ENCODE data around the gene ZNF503. TPM values are rescaled to one million over a fixed set of nuclear protein-coding genes. Genes with fewer than 3 reads are reported as not detected.
"Not testable (repeated sequence)": the region's sequence is repeated elsewhere in the genome, so short reads cannot be mapped to it uniquely, and the experiment has no call there.

ZNF503 gene
- total RNA-seq, 1 experiment from 2014 or later = 2.0 TPM

DNA sequence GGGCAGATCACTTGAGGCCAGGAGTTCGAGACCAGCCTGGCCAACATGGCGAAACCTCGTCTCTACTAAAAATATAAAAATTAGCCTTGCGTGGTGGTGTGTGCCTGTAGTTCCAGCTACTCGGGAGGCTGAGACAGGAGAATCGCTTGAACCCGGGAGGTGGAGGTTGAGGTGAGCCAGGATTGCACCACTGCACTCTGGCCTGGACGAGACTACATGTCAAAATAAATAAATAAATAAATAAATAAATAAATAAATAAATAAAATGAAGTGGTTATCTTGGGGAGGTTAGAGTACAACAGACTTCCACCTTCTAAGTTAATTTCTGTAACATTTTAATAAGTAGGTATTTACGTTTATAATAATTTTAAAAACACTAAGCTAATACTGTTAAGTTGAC lies 31.7 kb downstream of the ZNF503 start:
- DNase-seq (ENCODE audit: low spot score); in situ Hi-C loops (cut with HindIII; ENCODE audit: low sequenced_read_pairs): not testable (repeated sequence)

- DNase-seq (ENCODE audit: low spot score) = no peak
- in situ Hi-C loops (cut with HindIII; ENCODE audit: low sequenced_read_pairs) = no loop called here
Observed at GRCh38 chr10:75367901-75368300, 33.7 kb downstream of the ZNF503 start.

- in situ Hi-C loops (cut with HindIII; ENCODE audit: low sequenced_read_pairs) = no loop called here
- no peak for DNase-seq (ENCODE audit: low spot score)
Observed at GRCh38 chr10:75367021-75367487, 34.5 kb downstream of the ZNF503 start.

GRCh38 chr10:75363431-75363830 lies 38.1 kb downstream of the ZNF503 start:
- DNase-seq (ENCODE audit: low spot score) = no peak
- in situ Hi-C loops (cut with HindIII; ENCODE audit: low sequenced_read_pairs) = no loop called here

- in situ Hi-C loops (cut with HindIII; ENCODE audit: low sequenced_read_pairs); DNase-seq (ENCODE audit: low spot score): not testable (repeated sequence)
Observed at GRCh38 chr10:75359876-75360275, 41.7 kb downstream of the ZNF503 start.

DNA sequence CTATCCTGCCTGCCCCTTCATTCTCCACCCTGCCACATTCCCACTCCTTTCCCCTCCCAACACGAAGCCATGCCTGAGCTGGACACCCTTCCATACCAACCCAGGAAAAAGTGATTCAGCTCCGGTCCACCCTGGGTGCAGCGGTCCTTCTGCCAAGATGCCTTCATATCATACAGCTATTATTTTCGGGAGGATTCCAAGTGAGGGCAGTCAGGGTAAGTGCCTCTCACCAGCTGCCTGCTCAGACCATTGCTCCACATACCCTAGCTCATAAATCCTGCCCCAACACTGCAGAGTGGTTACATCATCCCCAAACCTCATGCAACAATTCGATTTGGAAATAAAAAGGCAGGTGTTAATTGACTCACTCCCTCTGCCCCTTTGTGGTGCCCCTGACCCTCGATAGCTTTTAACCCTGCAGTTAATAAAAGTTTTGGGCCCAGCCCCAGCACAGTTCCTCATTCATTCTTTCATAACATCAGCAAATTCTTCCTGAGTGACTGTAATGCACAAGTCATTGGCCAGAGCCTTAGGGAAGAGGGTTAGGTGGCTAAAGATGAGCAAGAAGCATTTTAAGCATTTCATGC lies 42.6 kb downstream of the ZNF503 start:
- DNase-seq (ENCODE audit: low spot score) = no peak

DNA sequence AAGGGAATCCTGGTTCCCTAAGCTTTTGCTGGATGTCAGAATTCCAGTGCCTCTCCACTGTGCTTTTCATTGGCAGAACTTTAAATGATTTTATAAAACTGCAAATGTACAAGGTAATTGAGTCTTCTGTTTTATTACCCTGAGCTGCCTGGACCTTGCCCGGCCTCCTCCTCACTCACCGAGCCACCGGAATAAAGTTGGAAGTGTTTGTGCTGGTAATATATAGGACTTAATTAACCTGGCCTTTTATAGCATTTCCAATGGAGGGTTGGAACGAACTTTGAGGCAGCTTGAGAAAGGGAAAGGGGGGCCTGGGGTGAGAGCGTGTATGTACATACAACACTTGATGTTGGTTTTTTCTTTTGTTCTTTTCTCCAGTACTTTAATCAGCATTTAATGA lies 43.4 kb downstream of the ZNF503 start:
- no peak for DNase-seq (ENCODE audit: low spot score)
- in situ Hi-C loops (cut with HindIII; ENCODE audit: low sequenced_read_pairs) = no loop called here

More for the DNA sequence above, 42.6 kb downstream of the ZNF503 start:
- in situ Hi-C loops (cut with HindIII; ENCODE audit: low sequenced_read_pairs) = no loop called here

DNA sequence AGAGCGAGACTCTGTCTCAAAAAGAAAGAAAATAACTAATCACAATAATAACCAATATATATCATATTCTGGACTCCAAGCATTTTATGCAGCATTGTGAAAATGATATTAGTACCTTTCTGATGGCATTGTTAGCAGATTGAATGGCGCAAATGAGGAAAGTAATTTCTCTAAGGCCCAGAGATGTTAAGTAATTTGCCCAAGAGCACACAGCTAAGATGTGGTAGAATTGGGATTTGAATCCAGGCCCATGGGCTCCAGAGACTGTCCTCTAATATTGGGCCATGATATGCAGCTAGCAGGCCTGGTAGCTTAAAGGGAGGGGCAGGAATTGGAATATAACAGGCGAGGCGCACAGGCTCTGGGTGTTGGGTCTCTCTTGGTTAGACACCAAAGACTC lies 44.1 kb downstream of the ZNF503 start:
- in situ Hi-C loops (cut with HindIII; ENCODE audit: low sequenced_read_pairs) = no loop called here
- DNase-seq (ENCODE audit: low spot score) = no peak

- in situ Hi-C loops (cut with HindIII; ENCODE audit: low sequenced_read_pairs) = no loop called here
- DNase-seq (ENCODE audit: low spot score) = no peak
Observed at GRCh38 chr10:75356484-75356883, 45.1 kb downstream of the ZNF503 start.

DNA sequence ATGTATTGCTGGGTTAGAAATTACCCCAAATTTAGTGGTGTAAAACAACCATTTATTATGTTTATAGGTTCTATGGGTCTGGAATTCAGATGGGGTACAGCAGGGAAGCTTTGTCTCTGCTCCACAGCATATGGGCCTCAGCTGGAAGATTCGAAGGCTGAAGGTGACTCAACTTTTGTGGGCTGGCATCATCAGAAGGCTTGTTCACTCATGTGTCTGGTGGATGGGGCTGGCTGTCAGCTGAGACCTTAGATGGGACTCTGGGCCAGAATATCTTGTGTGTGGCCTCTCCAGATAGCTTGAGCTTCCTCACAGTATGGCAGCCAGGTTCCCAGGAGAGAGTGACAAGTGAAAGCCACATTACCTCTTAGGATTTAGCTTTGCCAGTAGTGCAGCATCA lies 45.9 kb downstream of the ZNF503 start:
- DNase-seq (ENCODE audit: low spot score) = no peak
- in situ Hi-C loops (cut with HindIII; ENCODE audit: low sequenced_read_pairs) = no loop called here

- DNase-seq (ENCODE audit: low spot score) = no peak
- in situ Hi-C loops (cut with HindIII; ENCODE audit: low sequenced_read_pairs) = no loop called here
Observed at GRCh38 chr10:75353183-75353582, 48.4 kb downstream of the ZNF503 start.

- in situ Hi-C loops (cut with HindIII; ENCODE audit: low sequenced_read_pairs) = no loop called here
- no peak for DNase-seq (ENCODE audit: low spot score)
Observed at GRCh38 chr10:75352650-75353049, 48.9 kb downstream of the ZNF503 start.

DNA sequence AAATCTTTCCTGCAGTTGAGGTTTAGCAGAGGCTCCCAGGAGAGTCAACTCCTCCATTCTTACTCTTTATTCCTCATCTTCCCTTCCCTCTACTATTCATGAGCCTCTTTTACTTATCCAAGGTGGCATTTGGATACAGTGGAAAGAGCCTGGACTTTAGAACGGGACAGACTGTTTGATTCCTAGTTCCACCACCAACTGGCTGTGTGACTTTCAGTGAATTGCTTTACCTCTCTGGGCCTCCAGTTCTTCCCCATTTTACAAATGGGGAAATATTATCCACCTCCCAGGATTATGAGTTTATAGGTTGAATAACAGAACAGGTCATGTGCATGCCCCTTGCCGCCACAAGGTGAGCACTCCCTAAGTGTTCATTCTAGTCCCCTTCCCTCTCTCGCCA lies 49.9 kb downstream of the ZNF503 start:
- DNase-seq (ENCODE audit: low spot score) = no peak
- in situ Hi-C loops (cut with HindIII; ENCODE audit: low sequenced_read_pairs) = no loop called here

DNA sequence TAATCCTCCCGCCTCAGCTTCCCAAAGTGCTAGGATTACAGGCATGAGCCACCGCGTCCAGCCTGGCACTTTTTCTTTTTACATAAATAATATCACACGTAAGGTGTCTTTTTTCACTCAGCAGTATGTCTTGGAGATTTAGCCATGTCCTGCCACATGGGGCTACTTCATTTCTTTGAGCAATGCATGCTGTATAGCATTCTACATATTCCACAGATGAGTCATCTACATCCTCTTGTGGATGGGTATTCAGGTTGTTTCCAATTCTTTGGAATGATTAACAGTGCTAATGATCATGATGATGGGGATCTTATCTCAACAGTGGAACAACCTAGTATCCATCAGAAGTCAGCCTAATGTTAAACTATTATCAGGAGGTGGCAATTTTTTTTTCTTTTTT lies 50.8 kb downstream of the ZNF503 start:
- no peak for DNase-seq (ENCODE audit: low spot score)
- in situ Hi-C loops (cut with HindIII; ENCODE audit: low sequenced_read_pairs) = no loop called here

Other genes with a start within 250 kb of the ZNF503 start
- gene VDAC2, start 191.0 kb downstream of the ZNF503 start, total RNA-seq (2014; rRNA removed; shearing (Covaris generic)) = 181 and 192 TPM in 2 replicates
- gene COMTD1, start 165.8 kb downstream of the ZNF503 start, total RNA-seq (2014; rRNA removed; shearing (Covaris generic)) = 33.8 and 49.2 TPM in 2 replicates
- not detected in 2 replicates for gene LRMDA, start 29.9 kb upstream of the ZNF503 start, total RNA-seq (2014; rRNA removed; shearing (Covaris generic))